HG03565 (cell line): ENCODE data around the gene AQP12B.

Source experiments
- ATAC-seq: cut with Tn5 transposase; IDR thresholded peaks from one replicate; pipeline ENCODE4 v1.9.1; 2021; ENCODE audit warnings: mild to moderate bottlenecking, moderate library complexity; ENCODE audit not compliant: unreplicated experiment

The AQP12B gene

GRCh38 chr2:240649331-240649730 lies 33.4 kb downstream of the AQP12B start:
- ATAC-seq = no peak

- ATAC-seq = no peak
Measured at GRCh38 chr2:240648650-240649275, 33.9 kb downstream of the AQP12B start.

- ATAC-seq = no peak
Measured at GRCh38 chr2:240648155-240648649, 34.5 kb downstream of the AQP12B start.

DNA sequence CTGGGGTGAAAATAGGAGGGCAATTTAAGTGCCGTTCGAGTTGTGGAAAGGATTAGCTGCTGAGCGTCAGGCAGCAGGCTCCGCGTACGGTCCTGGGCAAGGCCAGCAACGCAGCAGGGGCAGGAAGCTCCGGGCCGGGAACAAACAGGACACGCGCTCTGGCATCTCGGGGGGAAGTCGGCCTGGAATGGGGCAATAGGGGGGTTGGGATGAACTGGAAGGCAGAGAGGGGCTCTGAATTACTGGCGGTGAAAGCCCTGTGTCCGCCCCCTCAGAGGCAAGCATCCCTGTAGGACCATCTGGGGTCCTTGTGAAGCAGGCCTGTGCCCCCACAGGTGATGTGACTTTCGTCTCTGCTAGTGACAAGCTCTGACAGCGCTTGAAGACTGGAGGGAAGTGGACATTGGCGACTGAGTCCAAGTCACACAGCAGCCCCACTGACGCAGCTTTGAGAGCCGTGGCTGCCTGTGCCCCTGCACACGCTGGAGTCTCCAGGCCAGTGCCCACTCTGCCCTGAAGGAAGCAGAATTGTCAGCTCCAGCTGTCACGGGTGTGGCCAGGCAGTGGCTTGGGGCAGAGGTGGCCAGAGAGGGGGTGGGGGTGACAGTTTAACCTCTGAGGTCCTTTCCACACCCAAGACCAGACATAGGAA lies 35.1 kb downstream of the AQP12B start:
- ATAC-seq = no peak

DNA sequence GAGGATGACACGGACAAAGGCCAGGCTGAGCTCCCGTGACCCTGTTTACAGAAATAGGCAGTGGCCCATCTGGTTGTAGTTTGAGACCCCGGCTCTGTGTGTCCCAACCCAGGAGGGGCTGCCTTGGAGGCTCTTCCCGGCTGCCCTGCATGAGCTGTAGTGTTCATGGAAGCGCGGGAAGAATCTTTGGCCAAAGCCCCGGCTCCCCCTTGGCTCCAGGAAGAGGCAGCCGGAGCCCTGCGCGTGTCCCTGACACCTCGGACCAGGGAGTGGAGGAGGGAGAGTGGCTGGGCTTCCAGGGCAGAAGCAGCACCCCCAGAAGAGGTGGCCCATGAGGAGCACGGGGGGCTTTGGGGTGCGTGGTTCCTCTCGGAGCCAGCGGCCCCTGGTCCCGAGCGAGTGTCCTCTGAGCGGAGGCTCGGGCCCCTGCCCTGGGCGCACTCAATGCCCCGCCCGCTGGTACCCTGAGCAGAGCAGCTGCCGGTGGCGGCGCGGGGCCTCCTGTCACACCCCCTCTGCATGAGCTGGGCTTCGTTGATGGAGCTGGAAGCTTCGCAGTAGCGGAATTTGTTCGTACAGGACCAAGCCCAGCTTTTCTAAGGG lies 35.7 kb downstream of the AQP12B start:
- ATAC-seq = no peak

- no peak for ATAC-seq
Measured at GRCh38 chr2:240646176-240646899, 36.3 kb downstream of the AQP12B start.

GRCh38 chr2:240645801-240646175 lies 36.9 kb downstream of the AQP12B start:
- ATAC-seq = no peak

- ATAC-seq = no peak
Measured at GRCh38 chr2:240645346-240645745, 37.3 kb downstream of the AQP12B start.

DNA sequence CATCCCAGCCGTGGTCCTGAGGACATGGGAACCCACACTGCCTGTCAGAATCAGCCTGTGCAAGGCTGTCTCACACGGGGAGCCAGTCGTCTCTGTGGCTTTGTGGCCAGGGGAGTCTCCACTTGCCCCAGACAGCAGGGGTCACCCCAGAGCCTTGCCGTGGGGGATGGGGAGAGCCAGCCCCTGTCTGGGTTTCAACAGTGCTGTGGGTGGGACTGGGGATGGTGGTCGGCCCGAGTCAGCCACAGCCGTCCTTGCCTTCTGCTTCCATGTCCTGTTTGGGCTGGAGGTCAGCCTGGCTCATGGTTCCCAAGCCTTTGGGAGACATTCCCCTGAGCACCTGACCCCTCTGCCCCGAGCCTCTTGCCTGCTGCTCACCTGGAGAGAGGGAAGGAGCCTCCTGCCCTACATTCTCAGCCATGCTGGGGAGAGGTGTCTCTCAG lies 37.8 kb downstream of the AQP12B start:
- ATAC-seq = no peak

GRCh38 chr2:240644171-240644651 lies 38.5 kb downstream of the AQP12B start:
- no peak for ATAC-seq

DNA sequence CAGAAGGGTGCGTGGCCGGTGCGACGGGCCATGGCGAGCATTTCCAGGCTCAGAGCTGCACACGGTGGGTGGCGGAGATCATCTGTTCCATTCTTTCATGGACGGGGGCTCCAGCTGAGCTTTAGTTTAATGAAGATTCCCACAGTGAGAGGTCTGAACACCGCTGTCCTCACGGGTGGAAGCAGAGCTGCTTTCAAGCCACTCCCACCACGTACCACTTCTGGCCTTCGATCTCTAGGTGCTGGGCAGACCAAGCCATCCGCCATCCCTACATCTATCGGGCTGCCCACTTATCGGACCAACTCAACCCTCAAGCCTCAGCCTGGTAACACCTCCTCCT lies 38.9 kb downstream of the AQP12B start:
- no peak for ATAC-seq

DNA sequence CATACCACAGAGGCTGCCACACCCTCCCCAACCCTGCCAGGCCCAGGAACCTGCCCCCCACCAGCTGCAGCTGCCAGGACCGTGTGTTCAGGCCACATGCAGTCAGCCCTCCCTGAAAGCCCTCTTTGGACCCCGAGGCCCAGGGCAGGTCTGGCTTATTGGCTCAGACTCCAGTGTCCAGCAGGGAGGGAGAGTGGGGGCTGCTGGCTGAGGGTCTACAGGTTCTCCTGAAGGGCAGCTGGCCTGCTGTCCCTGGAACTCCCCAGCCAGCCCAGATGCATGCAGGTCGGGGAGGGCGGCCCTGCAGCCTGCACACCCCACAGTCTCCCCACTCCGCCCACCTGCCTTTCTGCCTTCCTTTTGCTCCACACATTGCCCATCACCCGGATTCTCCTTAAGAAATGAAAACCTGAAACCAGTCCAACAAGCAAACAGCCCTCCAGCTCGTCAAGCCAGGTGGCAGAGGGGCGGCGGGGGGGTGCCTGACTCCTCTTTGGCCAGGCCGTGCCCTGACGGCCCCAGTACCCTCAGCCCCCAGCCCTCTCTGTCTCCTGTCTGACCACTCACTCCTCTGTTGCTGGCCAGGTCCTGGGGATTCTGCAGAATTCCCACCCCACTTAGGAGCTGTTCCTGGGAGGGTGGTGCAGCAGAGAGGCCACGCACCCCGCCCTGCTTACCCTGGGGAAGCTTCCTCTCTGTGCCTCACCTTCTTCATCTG lies 39.4 kb downstream of the AQP12B start:
- no peak for ATAC-seq

GRCh38 chr2:240642806-240643092 lies 39.9 kb downstream of the AQP12B start:
- ATAC-seq = no peak

GRCh38 chr2:240642061-240642805 lies 40.5 kb downstream of the AQP12B start:
- ATAC-seq = no peak

DNA sequence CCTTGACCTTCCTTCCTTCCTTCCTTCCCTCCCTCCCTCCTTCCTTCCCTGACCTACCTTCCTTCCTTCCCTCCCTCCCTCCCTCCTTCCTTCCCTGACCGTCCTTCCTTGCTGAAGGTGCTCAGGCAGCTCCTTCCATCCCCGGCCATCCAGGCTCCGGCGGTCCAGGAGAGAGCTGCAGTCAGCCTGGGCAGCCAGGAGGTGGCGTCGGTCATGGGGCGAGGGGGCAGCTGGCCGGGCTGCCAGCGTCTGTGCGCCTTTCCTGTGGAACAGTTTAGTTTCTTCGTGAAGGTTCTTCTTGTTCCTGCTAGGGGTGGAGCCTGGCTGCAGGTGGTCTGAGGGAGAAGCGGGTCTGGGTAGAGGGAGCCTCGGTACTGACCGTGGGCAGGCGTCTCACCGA lies 41.7 kb downstream of the AQP12B start:
- ATAC-seq = no peak

GRCh38 chr2:240639566-240639965 lies 43.1 kb downstream of the AQP12B start:
- ATAC-seq = no peak

DNA sequence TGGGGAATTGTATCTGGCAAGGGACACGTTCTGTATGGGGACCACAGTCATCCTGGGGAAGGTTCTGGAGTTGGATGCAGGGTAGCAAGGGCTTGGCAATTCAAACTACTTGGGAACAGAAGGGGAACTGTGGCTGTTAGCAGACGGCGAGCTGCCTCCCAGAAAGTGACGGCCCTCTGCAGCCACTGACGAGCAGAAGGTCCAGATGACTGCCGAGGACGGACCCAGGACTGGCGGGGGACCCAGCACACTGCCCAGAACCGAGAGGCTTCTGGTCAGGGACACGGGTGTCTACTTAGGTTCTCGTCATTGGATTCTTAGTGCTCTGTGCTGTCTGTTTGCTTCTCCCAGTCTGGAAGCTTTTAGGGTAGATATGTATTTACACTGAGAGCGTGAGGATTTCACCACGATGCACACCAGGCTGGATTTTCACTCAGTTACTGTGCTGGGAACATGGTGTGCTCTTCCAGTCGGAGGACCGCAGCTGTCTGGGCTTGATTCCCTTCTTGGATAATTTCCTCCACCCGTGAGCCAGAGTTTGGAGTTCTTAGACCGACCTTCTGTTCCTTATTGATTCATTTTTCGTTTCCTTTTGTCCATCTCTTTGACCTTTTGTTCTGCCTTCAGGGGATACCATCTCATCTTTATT lies 44.0 kb downstream of the AQP12B start:
- no peak for ATAC-seq

DNA sequence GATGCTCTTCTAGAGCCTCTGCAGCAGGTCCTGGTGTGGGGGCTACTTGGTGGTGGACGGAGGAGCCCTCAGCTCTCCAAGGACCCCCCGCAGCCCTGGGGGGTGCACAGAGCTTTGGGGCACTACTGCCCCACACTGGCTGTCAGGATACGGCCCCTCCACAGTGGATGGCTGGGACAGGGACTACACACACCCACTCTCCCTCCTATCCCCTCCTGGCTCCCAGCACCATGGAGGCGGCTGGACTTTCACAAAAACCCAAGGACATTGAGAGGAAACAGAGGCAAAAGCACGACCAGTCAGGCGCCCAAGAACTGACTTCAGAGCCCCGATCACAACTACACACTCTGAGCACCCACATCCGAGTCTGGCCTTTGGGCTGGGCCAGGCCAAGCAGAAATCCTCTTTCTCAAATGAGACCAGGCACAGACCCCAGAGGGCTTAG lies 44.8 kb downstream of the AQP12B start:
- no peak for ATAC-seq

- no peak for ATAC-seq
Measured at GRCh38 chr2:240637116-240637900, 45.4 kb downstream of the AQP12B start.
